Panc1 (cell line): Measurements from ENCODE around the gene LIPM. TPM values are rescaled to one million over a fixed set of nuclear protein-coding genes. Genes with fewer than 3 reads are reported as not detected.

Experiments
- ATAC-seq: fragments of 200-7000 bp; cut with Tn5 transposase; 2 replicates; pipeline ENCODE4 v1.9.1; 2020; ENCODE audit warnings: mild to moderate bottlenecking, moderate library complexity
- BruUV-seq: library from RNA; stranded (reverse); fragments of 400-500 nt; replicated peaks from 2 replicates; lab custom pipeline; 2021; lab: Mats Ljungman, UMichigan
- CTCF ChIA-PET: fragments of 300-600 bp; sonication (Branson Sonifier 250); formaldehyde crosslinking; loops from one replicate; lab custom pipeline; 2022; ENCODE audit warnings: antibody characterized with exemption; lab: Charles Lee
- POLR2A ChIA-PET: fragments of 300-600 bp; sonication (Branson Sonifier 250); formaldehyde crosslinking; loops from one replicate; lab custom pipeline; 2022; ENCODE audit warnings: antibody characterized with exemption; lab: Charles Lee
- DNase-seq: peaks from one replicate; pipeline ENCODE4 v3.0.0-alpha.2; 2010; ENCODE audit warnings: low read depth, low spot score
- H3K27ac ChIP-seq: 2 replicates; pipeline ENCODE4 v1.5.1; 2011; ENCODE audit warnings: mild to moderate bottlenecking, low read length, inconsistent platforms
- H3K27me3 ChIP-seq: fragments of 200-500 bp; sonication (Bioruptor generic); 2 replicates; pipeline ENCODE4 v1.6.0; 2014; ENCODE audit warnings: low read length, inconsistent platforms; ENCODE audit not compliant: control insufficient read depth, insufficient read depth
- H3K36me3 ChIP-seq: fragments of 200-500 bp; sonication (Bioruptor generic); 2 replicates; pipeline ENCODE4 v1.5.1; 2014; ENCODE audit warnings: inconsistent platforms, mild to moderate bottlenecking, low read length, moderate library complexity; ENCODE audit not compliant: control insufficient read depth, insufficient read depth
- H3K4me1 ChIP-seq: 2 replicates; pipeline ENCODE4 v1.5.1; 2011; ENCODE audit warnings: inconsistent platforms, mild to moderate bottlenecking, low read length, moderate library complexity; ENCODE audit not compliant: control insufficient read depth, insufficient read depth
- H3K4me3 ChIP-seq, 2 experiments: 2 replicates each; pipeline ENCODE4 v1.5.1; 2011 to 2012; ENCODE audit warnings: low read depth in 2 of 2, low read length in 2 of 2, mild to moderate bottlenecking in 2 of 2, inconsistent platforms in 1 of 2, moderate library complexity in 1 of 2
- H3K9me3 ChIP-seq: fragments of 200-500 bp; sonication (Bioruptor generic); 2 replicates; pipeline ENCODE4 v1.5.1; 2014; ENCODE audit warnings: low read depth, mild to moderate bottlenecking, inconsistent platforms, low read length, moderate library complexity; ENCODE audit not compliant: control insufficient read depth, insufficient read depth
- CTCF ChIP-seq: fragments of 450-650 bp; IDR thresholded peaks from 2 replicates; pipeline ENCODE4 v1.5.1; 2017; ENCODE audit warnings: mild to moderate bottlenecking
- POLR2AphosphoS5 ChIP-seq: IDR thresholded peaks from 2 replicates; pipeline ENCODE4 v1.6.1; 2012; ENCODE audit warnings: mild to moderate bottlenecking, low read depth, low read length, moderate library complexity
- REST ChIP-seq, 2 experiments: IDR thresholded peaks; 2 replicates each; pipeline ENCODE4 v1.6.1; 2011 to 2012; ENCODE audit warnings: low read depth in 2 of 2, control low read depth in 1 of 2, low read length in 1 of 2, mild to moderate bottlenecking in 1 of 2, moderate library complexity in 1 of 2; ENCODE audit not compliant: insufficient read depth in 1 of 2
- SIN3A ChIP-seq: IDR thresholded peaks from 2 replicates; pipeline ENCODE4 v1.6.1; 2012; ENCODE audit warnings: low read depth, mild to moderate bottlenecking, low read length, moderate library complexity, borderline replicate concordance; ENCODE audit not compliant: insufficient read depth
- TCF7L2 ChIP-seq: IDR thresholded peaks from 2 replicates; pipeline ENCODE4 v1.6.1; 2011; ENCODE audit warnings: mild to moderate bottlenecking, low read depth, low read length, inconsistent platforms
- in situ Hi-C: cut with HindIII; loops from 2 replicates; pipeline ENCODE4 v1.10.0; 2016; ENCODE audit warnings: low sequenced_read_pairs, low pct_unique_long_range_greater_than_20kb
- intact Hi-C: fragments of 100-400 bp; cut with micrococcal nuclease; formaldehyde crosslinking; loops from one replicate; pipeline ENCODE4 v1.10.0; 2022; ENCODE audit not compliant: unreplicated experiment
- total RNA-seq: library from RNA; stranded (reverse); gene quantifications from one replicate; pipeline ENCODE4 v1.2.1, GENCODE V29; 2021; ENCODE audit not compliant: unreplicated experiment

Gene LIPM
- total RNA-seq, 1 experiment from 2014 or later: not detected

DNA sequence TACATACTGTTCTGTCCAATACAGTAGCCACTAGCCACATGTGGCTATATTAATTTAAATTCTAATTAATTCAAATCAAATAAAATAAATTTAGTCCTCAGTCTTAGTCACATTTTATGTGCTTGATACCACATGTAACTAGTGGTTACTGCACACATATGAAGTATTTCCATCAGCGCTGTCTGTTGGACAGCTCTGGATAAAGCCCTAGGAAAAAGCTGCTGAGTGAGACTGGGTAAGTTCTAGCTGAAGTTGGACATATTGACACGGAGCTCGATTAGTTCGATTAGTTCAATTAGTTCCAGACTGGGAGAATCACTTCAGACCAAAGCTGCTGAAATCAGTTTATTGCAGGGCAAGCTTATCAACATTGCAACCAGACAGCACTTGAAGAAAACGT is 15.1 kb upstream of the LIPM start:
- Histone ChIP-seq H3K4me3 (no peak overlapping the region), H3K27ac (no peak overlapping the region), H3K36me3 (no peaks in the 10 kb centered on the region), H3K27me3 (no peaks in the 10 kb centered on the region), H3K4me1 (no peaks in the 10 kb centered on the region), H3K9me3 (no peaks in the 10 kb centered on the region)
- ChIA-PET CTCF (no interaction called here), POLR2A (no interaction called here)
- BruUV-seq: no TSS peak
- in situ Hi-C loops (no loop called here), intact Hi-C loops (no loop called here)
- ATAC-seq (no peak), DNase-seq (no peak)
- TF ChIP-seq TCF7L2 (no peak), REST (IDR thresholded peaks at IDR 0.05; ENCODE audit: insufficient read depth in 1 of 2, low read depth in 2 of 2, low read length in 1 of 2) (no peak), SIN3A (no peak)

- DNase-seq (no peak), ATAC-seq (no peak)
- H3K4me1 ChIP-seq: peaks cover 3% of the 10 kb centered on the region; the same call in 1 of the 2 replicates
- no peak overlapping the region for H3K27ac ChIP-seq
- H3K36me3 ChIP-seq: no peaks in the 10 kb centered on the region
- no peak overlapping the region for H3K4me3 ChIP-seq
- BruUV-seq: no TSS peak
- no peaks in the 10 kb centered on the region for H3K27me3 ChIP-seq
- TF ChIP-seq POLR2AphosphoS5 (no peak), TCF7L2 (no peak), CTCF (no peak), SIN3A (no peak), REST (IDR thresholded peaks at IDR 0.05; ENCODE audit: insufficient read depth in 1 of 2, low read depth in 2 of 2, low read length in 1 of 2) (no peak)
- H3K9me3 ChIP-seq: no peaks in the 10 kb centered on the region
- POLR2A ChIA-PET: no interaction called here
- CTCF ChIA-PET: no interaction called here
- intact Hi-C loops: no loop called here
- in situ Hi-C loops: no loop called here
These were observed 13.6 kb upstream of the LIPM start for GRCh38 chr10:88788924-88789323.
